Measurements from ENCODE around the gene CD300C. TPM values are rescaled to one million over a fixed set of nuclear protein-coding genes. Genes with fewer than 3 reads are reported as not detected.
A peak's percentile ranks its signal among the peaks of the same experiment; 100 is the strongest.

The CD300C gene
- total RNA-seq, 4 donors from 2014 or later: 0.18 to 0.76 (median 0.42) TPM; not detected in 1

DNA sequence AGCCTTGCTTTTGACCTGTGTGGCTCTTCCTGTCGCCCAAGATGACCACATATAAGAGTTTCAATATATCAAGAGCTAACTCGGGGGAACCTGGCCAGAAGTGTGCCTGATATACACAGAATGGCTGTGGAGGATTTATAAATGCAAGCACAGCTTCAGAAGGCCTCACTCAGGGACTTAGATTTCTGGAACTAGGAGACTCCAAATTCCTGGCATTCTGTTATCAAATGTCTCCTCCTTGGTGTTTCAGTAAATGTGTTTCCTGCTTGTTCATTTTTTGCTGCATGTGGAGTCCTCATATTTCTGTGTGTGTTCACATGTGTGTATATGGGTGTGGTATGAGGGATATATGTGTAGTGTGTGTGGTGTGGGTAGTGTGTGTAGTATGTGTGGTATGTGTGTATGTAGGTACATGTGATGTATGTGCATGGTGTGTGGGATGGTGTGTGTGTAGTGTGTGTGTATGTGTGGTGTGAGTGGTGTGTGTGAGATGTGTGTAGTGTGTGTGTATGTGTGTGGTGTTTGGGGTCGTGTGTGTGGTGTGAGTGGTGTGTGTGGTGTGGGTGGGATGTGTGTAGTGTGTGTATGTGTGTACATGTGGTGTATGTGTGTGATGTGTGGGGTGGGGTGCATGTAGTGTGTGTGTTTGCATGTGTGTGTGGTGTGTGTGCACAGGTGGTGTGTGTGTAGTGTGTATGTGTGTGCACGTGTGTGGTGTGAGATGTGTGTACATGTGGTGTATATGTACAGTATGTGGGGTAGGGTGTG, 22.4 kb upstream of the CD300C start:
- Histone ChIP-seq H3K4me1 (peaks cover 8 to 29% (median 20%) of the 10 kb centered on the region in 3 donors), H3K27ac (no peak overlapping the region), H3K4me3 (no peak overlapping the region), H3K27me3 (peaks cover 0 to 35% (median 0%) of the 10 kb centered on the region in 4 donors), H3K36me3 (no peaks in the 10 kb centered on the region), H3K9me3 (no peaks in the 10 kb centered on the region)
- WGBS, 2 donors: 70 to 75% methylated on average over 4 of the region's 4 CpGs
- intact Hi-C loops (cut with DNase I): no loop called here
- TF ChIP-seq POLR2A (IDR thresholded peaks at IDR 0.05): no peak
- TF ChIP-seq, protein P1, sequence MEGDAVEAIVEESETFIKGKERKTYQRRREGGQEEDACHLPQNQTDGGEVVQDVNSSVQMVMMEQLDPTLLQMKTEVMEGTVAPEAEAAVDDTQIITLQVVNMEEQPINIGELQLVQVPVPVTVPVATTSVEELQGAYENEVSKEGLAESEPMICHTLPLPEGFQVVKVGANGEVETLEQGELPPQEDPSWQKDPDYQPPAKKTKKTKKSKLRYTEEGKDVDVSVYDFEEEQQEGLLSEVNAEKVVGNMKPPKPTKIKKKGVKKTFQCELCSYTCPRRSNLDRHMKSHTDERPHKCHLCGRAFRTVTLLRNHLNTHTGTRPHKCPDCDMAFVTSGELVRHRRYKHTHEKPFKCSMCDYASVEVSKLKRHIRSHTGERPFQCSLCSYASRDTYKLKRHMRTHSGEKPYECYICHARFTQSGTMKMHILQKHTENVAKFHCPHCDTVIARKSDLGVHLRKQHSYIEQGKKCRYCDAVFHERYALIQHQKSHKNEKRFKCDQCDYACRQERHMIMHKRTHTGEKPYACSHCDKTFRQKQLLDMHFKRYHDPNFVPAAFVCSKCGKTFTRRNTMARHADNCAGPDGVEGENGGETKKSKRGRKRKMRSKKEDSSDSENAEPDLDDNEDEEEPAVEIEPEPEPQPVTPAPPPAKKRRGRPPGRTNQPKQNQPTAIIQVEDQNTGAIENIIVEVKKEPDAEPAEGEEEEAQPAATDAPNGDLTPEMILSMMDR (IDR thresholded peaks at IDR 0.05): no peak
- no peak for DNase-seq

DNA sequence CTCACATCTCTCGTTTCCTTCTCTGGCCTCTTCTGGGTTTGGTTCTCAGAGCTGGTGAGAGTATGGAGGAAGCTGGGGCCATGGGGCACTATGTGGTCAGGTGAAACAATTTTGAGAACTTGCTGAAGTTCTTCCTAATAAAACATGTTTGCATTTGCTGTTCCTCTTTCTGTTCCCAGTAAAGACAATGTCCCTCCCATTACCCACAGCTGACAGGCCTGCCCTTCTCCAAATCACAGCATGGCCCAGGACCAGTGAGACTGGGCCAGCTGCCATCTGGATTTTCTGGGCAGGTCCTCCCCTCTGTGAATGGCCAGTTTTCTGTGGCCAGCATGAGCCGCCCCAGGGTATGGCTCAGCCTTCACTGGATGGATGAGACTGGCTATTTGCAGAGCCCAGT, 21.5 kb upstream of the CD300C start, which contains the start of gene CD300H:
Gene CD300H, minus strand, starts transcription at position 113 of the 400 bp plus-strand sequence.
- Histone ChIP-seq H3K4me3 (no peak within 1 kb of the TSS), H3K27me3 (peaks cover 0 to 35% (median 0%) of the 10 kb centered on the region in 4 donors), H3K4me1 (peaks cover 8 to 29% (median 20%) of the 10 kb centered on the region in 3 donors), H3K9me3 (no peaks in the 10 kb centered on the region), H3K36me3 (no peaks in the 10 kb centered on the region), H3K27ac (no peak within 1 kb of the TSS)
- TF ChIP-seq POLR2A (IDR thresholded peaks at IDR 0.05): no peak
- TF ChIP-seq, protein P1 (IDR thresholded peaks at IDR 0.05): no peak
- no peak for DNase-seq
- intact Hi-C loops (cut with DNase I): no loop called here
- WGBS, 2 donors: 69 to 79% methylated on average over 1 to 2 of the region's 2 CpGs

DNA sequence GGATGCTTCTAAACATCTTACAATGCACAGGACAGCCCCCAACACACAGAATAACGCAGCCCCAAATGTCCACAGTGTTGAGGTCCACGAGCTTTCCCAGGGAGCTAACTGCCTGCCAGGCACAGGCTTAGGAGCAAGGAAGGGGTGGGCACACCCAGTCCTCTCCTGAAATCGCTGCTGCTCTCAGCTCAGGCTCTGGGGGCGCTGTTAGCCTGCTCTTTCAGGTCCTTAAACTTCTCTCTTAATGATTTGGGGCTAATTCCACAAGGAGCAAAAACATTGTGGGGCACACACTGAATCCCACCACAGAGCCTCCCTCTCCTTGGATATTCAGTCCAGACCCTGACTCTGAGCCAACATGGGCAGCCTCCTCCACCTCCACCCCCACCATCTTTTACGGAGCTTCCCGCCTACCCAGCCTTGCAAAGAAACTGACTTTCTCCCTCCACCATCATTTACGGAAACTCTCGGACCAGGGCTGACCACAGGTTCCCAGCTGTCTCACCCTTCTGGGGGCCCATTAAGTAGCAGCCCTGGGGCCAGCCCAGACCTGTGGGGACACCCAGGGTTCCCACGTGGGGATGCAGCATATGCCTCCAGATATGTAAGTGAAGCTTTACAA, 20.3 kb upstream of the CD300C start:
- DNase-seq: no peak
- TF ChIP-seq POLR2A (IDR thresholded peaks at IDR 0.05): no peak
- TF ChIP-seq, protein P1 (IDR thresholded peaks at IDR 0.05): peak; percentile 31 to 70 (median 51)
- H3K9me3 ChIP-seq: no peaks in the 10 kb centered on the region

DNA sequence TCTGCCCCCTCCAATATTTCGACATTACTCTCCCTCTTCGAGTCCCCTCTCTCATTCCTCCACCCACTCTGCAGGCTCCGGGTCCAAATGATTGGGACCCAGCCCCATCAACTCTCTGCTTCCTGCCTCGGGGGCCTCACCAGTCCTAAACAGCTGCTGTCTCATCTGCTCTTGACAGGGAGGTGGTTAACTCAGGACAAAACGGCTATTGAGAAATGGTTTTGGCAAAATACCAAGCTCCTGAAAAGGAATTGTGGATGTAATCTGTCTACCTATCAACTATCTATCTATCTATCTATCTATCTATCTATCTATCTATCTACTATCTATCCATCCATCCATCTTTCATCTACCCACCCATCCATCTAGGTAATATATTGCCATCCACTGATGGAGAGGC, 19.2 kb upstream of the CD300C start:
- Histone ChIP-seq H3K36me3 (no peaks in the 10 kb centered on the region), H3K4me3 (no peak overlapping the region), H3K9me3 (no peaks in the 10 kb centered on the region), H3K4me1 (peaks cover 6 to 22% (median 13%) of the 10 kb centered on the region in 3 donors), H3K27ac (no peak overlapping the region), H3K27me3 (peaks cover 0 to 47% (median 0%) of the 10 kb centered on the region in 4 donors)
- 52 to 59% methylated on average over 5 of the region's 5 CpGs for WGBS, 2 donors
- intact Hi-C loops (cut with DNase I): no loop called here
- no peak for DNase-seq
- TF ChIP-seq, protein P1 (IDR thresholded peaks at IDR 0.05): no peak
- no peak for TF ChIP-seq POLR2A (IDR thresholded peaks at IDR 0.05)

More for the DNA sequence above, 20.3 kb upstream of the CD300C start:
- Histone ChIP-seq H3K36me3 (no peaks in the 10 kb centered on the region), H3K27me3 (peaks cover 0 to 42% (median 0%) of the 10 kb centered on the region in 4 donors), H3K4me3 (no peak overlapping the region), H3K4me1 (peaks cover 8 to 29% (median 20%) of the 10 kb centered on the region in 3 donors), H3K27ac (no peak overlapping the region)
- intact Hi-C loops (cut with DNase I): no loop called here
- WGBS, 2 donors: 19 to 36% methylated on average over 6 to 7 of the region's 9 CpGs

DNA sequence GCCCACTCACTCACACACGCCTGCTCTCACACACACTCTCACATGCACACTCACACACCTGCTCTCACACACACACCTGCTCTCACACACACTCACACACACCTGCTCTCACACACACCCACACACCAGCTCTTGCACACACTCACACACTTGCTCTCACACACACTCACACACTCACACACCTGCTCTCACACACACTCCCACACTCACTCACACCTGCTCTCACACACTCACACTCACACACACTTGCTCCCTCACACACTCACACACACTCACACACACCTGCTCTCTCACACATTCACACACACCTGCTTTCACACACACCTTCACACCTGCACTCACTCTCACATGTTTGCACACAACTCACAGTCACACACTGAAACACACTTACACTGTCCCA, 17.4 kb upstream of the CD300C start:
- 78 to 83% methylated on average over 1 of the region's 1 CpG for WGBS, 2 donors
- intact Hi-C loops (cut with DNase I): no loop called here

More for the DNA sequence above, 17.4 kb upstream of the CD300C start:
- no peak overlapping the region for H3K27ac ChIP-seq
- H3K36me3 ChIP-seq: no peaks in the 10 kb centered on the region
- H3K4me3 ChIP-seq: no peak overlapping the region
- peaks cover 0 to 42% (median 0%) of the 10 kb centered on the region in 4 donors for H3K27me3 ChIP-seq
- no peak for DNase-seq
- TF ChIP-seq, protein P1 (IDR thresholded peaks at IDR 0.05): no peak
- TF ChIP-seq POLR2A (IDR thresholded peaks at IDR 0.05): no peak
- H3K4me1 ChIP-seq: peaks cover 0 to 7% (median 0%) of the 10 kb centered on the region in 3 donors
- H3K9me3 ChIP-seq: no peaks in the 10 kb centered on the region

Measured in esophagus squamous epithelium (tissue), 5 donors.